ENCODE data around the gene NECAB2. TPM values are rescaled to one million over a fixed set of nuclear protein-coding genes. Genes with fewer than 3 reads are reported as not detected.

The NECAB2 gene
- total and polyA plus RNA-seq, 2 of the 8 experiments (the other 6 are each of a cell fraction or from before 2014, with no cell fraction given), result 3.6 to 4.2 TPM

DNA sequence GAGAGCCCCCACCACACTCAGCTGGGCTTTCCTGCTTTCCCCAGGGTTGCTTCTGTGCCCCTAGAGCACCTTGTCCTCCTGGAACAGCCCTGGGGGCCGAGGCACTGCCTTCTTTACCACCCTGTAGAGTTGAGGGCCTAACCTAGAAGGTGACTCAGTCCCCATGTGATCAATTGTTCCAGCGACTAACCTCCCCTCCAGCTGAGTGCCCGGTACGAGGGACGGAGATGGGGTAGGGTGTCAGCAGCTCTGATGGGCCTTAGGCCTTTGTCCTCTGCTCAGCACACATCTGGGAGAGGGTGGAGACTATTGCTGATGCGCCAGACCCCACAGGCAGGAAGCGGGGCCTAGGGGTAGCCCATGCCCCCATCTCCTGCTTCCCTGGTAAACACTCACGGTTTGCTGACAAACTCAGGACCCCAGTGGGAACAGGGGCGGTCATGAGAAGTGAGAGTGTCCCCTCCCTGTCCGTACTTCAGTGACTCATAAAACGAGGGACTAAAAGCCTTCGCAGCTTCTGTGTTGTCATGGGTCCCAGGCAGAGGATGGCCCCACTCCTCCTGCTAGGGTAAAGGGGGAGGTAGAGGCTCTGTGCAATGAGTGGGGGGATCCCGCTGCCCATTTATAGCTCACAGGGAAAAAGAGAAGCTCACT lies 33.1 kb downstream of the NECAB2 start (continued):
- TF ChIP-seq SP1 (IDR thresholded peaks at IDR 0.05; ENCODE audit: low read depth, low read length), result no peak
- no peak for TF ChIP-seq ATF2 (IDR thresholded peaks at IDR 0.05; ENCODE audit: low read length)
- TF ChIP-seq, protein P1, sequence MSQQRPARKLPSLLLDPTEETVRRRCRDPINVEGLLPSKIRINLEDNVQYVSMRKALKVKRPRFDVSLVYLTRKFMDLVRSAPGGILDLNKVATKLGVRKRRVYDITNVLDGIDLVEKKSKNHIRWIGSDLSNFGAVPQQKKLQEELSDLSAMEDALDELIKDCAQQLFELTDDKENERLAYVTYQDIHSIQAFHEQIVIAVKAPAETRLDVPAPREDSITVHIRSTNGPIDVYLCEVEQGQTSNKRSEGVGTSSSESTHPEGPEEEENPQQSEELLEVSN (IDR thresholded peaks at IDR 0.05), result no peak
- TF ChIP-seq, protein P2, sequence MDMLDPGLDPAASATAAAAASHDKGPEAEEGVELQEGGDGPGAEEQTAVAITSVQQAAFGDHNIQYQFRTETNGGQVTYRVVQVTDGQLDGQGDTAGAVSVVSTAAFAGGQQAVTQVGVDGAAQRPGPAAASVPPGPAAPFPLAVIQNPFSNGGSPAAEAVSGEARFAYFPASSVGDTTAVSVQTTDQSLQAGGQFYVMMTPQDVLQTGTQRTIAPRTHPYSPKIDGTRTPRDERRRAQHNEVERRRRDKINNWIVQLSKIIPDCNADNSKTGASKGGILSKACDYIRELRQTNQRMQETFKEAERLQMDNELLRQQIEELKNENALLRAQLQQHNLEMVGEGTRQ (IDR thresholded peaks at IDR 0.05; ENCODE audit: low read length), result no peak
- TF ChIP-seq TCF12 (IDR thresholded peaks at IDR 0.05; ENCODE audit: low read depth, low read length), result no peak
- TF ChIP-seq EGR1 (IDR thresholded peaks at IDR 0.05; ENCODE audit: borderline replicate concordance, low read depth, low read length), result no peak
- no peak for TF ChIP-seq MAX (IDR thresholded peaks at IDR 0.05)
- no peak for TF ChIP-seq YY1 (IDR thresholded peaks at IDR 0.05; ENCODE audit: low read depth, low read length)
- TF ChIP-seq SP4 (IDR thresholded peaks at IDR 0.05; ENCODE audit: low read length), result no peak
